HepG2 (cell line): Measurements from ENCODE around the gene DMRTB1. TPM values are rescaled to one million over a fixed set of nuclear protein-coding genes. Genes with fewer than 3 reads are reported as not detected.

Experiments
- ATAC-seq: fragments of 200-7000 bp; cut with Tn5 transposase; 3 replicates; pipeline ENCODE4 v1.9.1; 2020; ENCODE audit warnings: mild to moderate bottlenecking, moderate library complexity
- BruUV-seq: library from RNA; stranded (reverse); fragments of 400-500 nt; replicated peaks from 2 replicates; lab custom pipeline; 2021; lab: Mats Ljungman, UMichigan
- CTCF ChIA-PET: fragments of 300-600 bp; formaldehyde crosslinking; extraction: SDS; loops from one replicate; lab custom pipeline; 2021; ENCODE audit warnings: low total read pairs, inconsistent platforms, low intra/inter-chr PET ratio; lab: Yijun Ruan, JAX
- POLR2A ChIA-PET: fragments of 350-600 bp; sonication (Branson Sonifier 250); formaldehyde crosslinking; loops from one replicate; lab custom pipeline; 2020; ENCODE audit warnings: antibody characterized with exemption, inconsistent platforms; lab: Yijun Ruan, JAX
- DNase-seq: peaks from one replicate; pipeline ENCODE4 v3.0.0-alpha.2; 2015; ENCODE audit warnings: low spot score
- FAIRE-seq: peaks from 3 replicates; lab custom pipeline; 2011; peaks lifted over from hg19 to GRCh38; lab: Jason Lieb, UNC
- H2AFZ ChIP-seq: one replicate; pipeline ENCODE4 v1.6.1; 2011; ENCODE audit warnings: low read length, inconsistent platforms
- H3K27ac ChIP-seq: fragments of 300-600 bp; 3 replicates; pipeline ENCODE4 v1.8.0; 2011; ENCODE audit warnings: mixed run types, mild to moderate bottlenecking, mixed read lengths, low read length, inconsistent platforms; ENCODE audit not compliant: insufficient read depth; ENCODE audit errors: extremely low read length
- H3K27me3 ChIP-seq, 2 experiments: fragments of 200-600 bp in 1 of 2; 2 replicates in 1 of 2; 3 replicates in 1 of 2; pipeline versions ENCODE4 v1.6.0 to v1.8.0; 2011; ENCODE audit warnings: low read length in 2 of 2, mild to moderate bottlenecking in 2 of 2, moderate library complexity in 2 of 2, inconsistent platforms in 1 of 2; ENCODE audit not compliant: insufficient read depth in 2 of 2, control insufficient read depth in 1 of 2
- H3K36me3 ChIP-seq, 2 experiments: fragments of 200-600 bp in 1 of 2; replicated peaks in 1 of 2; 2 replicates in 1 of 2; 3 replicates in 1 of 2; pipeline versions ENCODE4 v1.5.1 to v1.8.0; 2011; ENCODE audit warnings: low read length in 2 of 2, inconsistent platforms in 1 of 2; ENCODE audit not compliant: insufficient read depth in 2 of 2, control insufficient read depth in 1 of 2
- H3K4me1 ChIP-seq: 2 replicates; pipeline ENCODE4 v1.5.1; 2012; ENCODE audit warnings: low read length, inconsistent platforms; ENCODE audit not compliant: insufficient read depth
- H3K4me2 ChIP-seq: 2 replicates; pipeline ENCODE4 v1.6.0; 2011; ENCODE audit warnings: low read depth, low read length, inconsistent platforms
- H3K4me3 ChIP-seq, 3 experiments: fragments of 200-600 bp in 1 of 3; sonication (generic), shearing (Covaris generic) in 1 of 3; replicated peaks in 1 of 3; 2 replicates each; pipeline ENCODE4 v1.5.1; 2011 to 2016; ENCODE audit warnings: low read length in 3 of 3, inconsistent platforms in 2 of 3, low read depth in 2 of 3, mild to moderate bottlenecking in 2 of 3, control low read depth in 1 of 3, mixed read lengths in 1 of 3; ENCODE audit not compliant: insufficient read depth in 1 of 3
- H3K79me2 ChIP-seq: one replicate; pipeline ENCODE4 v1.6.1; 2011; ENCODE audit warnings: low read length, inconsistent platforms; ENCODE audit not compliant: insufficient read depth
- H3K9ac ChIP-seq: 2 replicates; pipeline ENCODE4 v1.6.0; 2011; ENCODE audit warnings: mild to moderate bottlenecking, low read depth, low read length, inconsistent platforms; ENCODE audit not compliant: insufficient read depth
- H3K9me3 ChIP-seq: 2 replicates; pipeline ENCODE4 v1.5.1; 2012; ENCODE audit warnings: mild to moderate bottlenecking, low read length
- H4K20me1 ChIP-seq: 2 replicates; pipeline ENCODE4 v1.6.0; 2011; ENCODE audit warnings: inconsistent platforms, mild to moderate bottlenecking, low read length, moderate library complexity; ENCODE audit not compliant: insufficient read depth
- GABPA ChIP-seq, 2 experiments: IDR thresholded peaks; 2 replicates each; pipeline ENCODE4 v1.6.1; 2011 to 2016; ENCODE audit warnings: low read depth in 2 of 2, low read length in 1 of 2, missing biosample characterization in 1 of 2, missing genetic modification characterization in 1 of 2
- RARA ChIP-seq: IDR thresholded peaks from 2 replicates; pipeline ENCODE4 v1.6.1; 2016; ENCODE audit warnings: missing genetic modification reagents, missing compliant biosample characterization
- RFXANK ChIP-seq: IDR thresholded peaks from 2 replicates; pipeline ENCODE4 v1.6.1; 2016
- ZNF12 ChIP-seq: sonication (generic); formaldehyde crosslinking; IDR thresholded peaks from 2 replicates; pipeline ENCODE4 v1.5.0; 2020; ENCODE audit warnings: missing genetic modification reagents
- ZNF280B ChIP-seq: sonication (generic); formaldehyde crosslinking; IDR thresholded peaks from 2 replicates; pipeline ENCODE4 v1.5.0; 2020; ENCODE audit warnings: missing genetic modification reagents, mild to moderate bottlenecking, borderline replicate concordance
- WGBS: methylation state at CpG from one replicate; pipeline ENCODE4 v1.1.6; 2017; ENCODE audit warnings: low lambda C conversion rate; 5-methylcytosine and 5-hydroxymethylcytosine counted together
- in situ Hi-C: cut with HindIII; loops from 2 replicates; pipeline ENCODE4 v1.10.0; 2017; ENCODE audit warnings: low pct_unique_long_range_greater_than_20kb; ENCODE audit not compliant: extremely low pct_ligation_motif_present
- intact Hi-C: fragments of 100-400 bp; cut with micrococcal nuclease; formaldehyde crosslinking; loops from one replicate; pipeline ENCODE4 v1.10.0; 2022; ENCODE audit not compliant: unreplicated experiment
- polyA plus RNA-seq, 8 experiments: library from polyadenylated mRNA; depleted of rRNA in 3 of 8; stranded (reverse) in 7 of 8; unstranded in 1 of 8; fragments of >200 nt; fragmentation: Illumina TruSeq in 4 of 8; extraction: Trizol in 4 of 8; gene quantifications; 2 replicates each; pipeline versions ENCODE4 v1.2.1 to v1.2.3, GENCODE V29; 2011 to 2016; ENCODE audit warnings: low read depth in 4 of 8, missing spikeins in 1 of 8, mixed read lengths in 1 of 8; ENCODE audit not compliant: insufficient read depth in 1 of 8
- total RNA-seq, 5 experiments: library from RNA; depleted of rRNA; stranded (reverse); fragments of >200 nt; fragmentation: Illumina TruSeq; extraction: Trizol; gene quantifications; 2 replicates each; pipeline ENCODE4 v1.2.3, GENCODE V29; 2016; ENCODE audit warnings: low read depth in 1 of 5
- TF ChIP-seq, protein P1 (sequence below): sonication (generic); formaldehyde crosslinking; IDR thresholded peaks from 2 replicates; pipeline ENCODE4 v1.5.0; 2020; ENCODE audit warnings: mild to moderate bottlenecking, missing genetic modification reagents

Gene DMRTB1
- total and polyA plus RNA-seq, 2 of the 13 experiments (the other 11 are each of a cell fraction or from before 2014, with no cell fraction given), result not detected

- Histone ChIP-seq H4K20me1 (no peaks in the 10 kb centered on the region), H3K9ac (no peak overlapping the region), H3K79me2 (no peaks in the 10 kb centered on the region), H3K4me3 (no peak overlapping the region), H3K4me1 (no peaks in the 10 kb centered on the region), H3K27ac (no peak overlapping the region), H3K36me3 (no peaks in the 10 kb centered on the region), H3K4me2 (no peak overlapping the region), H3K27me3 (peaks cover 0 to 7% of the 10 kb centered on the region in 2 experiments; a peak in 1 of 5 replicates), H2AFZ (no peak overlapping the region), H3K9me3 (no peaks in the 10 kb centered on the region)
- no peak for DNase-seq
- WGBS, result 15% methylated on average over 3 of the region's 3 CpGs
- intact Hi-C loops (no loop called here), in situ Hi-C loops (no loop called here)
- no peak for ATAC-seq
- FAIRE-seq, result no peak
- TF ChIP-seq ZNF12 (CRISPR knock-in tag), result no peak
- TF ChIP-seq, protein P1, sequence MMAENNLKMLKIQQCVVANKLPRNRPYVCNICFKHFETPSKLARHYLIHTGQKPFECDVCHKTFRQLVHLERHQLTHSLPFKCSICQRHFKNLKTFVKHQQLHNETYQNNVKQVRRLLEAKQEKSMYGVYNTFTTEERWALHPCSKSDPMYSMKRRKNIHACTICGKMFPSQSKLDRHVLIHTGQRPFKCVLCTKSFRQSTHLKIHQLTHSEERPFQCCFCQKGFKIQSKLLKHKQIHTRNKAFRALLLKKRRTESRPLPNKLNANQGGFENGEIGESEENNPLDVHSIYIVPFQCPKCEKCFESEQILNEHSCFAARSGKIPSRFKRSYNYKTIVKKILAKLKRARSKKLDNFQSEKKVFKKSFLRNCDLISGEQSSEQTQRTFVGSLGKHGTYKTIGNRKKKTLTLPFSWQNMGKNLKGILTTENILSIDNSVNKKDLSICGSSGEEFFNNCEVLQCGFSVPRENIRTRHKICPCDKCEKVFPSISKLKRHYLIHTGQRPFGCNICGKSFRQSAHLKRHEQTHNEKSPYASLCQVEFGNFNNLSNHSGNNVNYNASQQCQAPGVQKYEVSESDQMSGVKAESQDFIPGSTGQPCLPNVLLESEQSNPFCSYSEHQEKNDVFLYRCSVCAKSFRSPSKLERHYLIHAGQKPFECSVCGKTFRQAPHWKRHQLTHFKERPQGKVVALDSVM, result no peak
- no peak for TF ChIP-seq RARA (CRISPR knock-in tag)
- CTCF ChIA-PET, result no interaction called here
- BruUV-seq, result no TSS peak
- POLR2A ChIA-PET, result no interaction called here
Observed at GRCh38 chr1:53449021-53449420, 10.2 kb upstream of the DMRTB1 start.

DNA sequence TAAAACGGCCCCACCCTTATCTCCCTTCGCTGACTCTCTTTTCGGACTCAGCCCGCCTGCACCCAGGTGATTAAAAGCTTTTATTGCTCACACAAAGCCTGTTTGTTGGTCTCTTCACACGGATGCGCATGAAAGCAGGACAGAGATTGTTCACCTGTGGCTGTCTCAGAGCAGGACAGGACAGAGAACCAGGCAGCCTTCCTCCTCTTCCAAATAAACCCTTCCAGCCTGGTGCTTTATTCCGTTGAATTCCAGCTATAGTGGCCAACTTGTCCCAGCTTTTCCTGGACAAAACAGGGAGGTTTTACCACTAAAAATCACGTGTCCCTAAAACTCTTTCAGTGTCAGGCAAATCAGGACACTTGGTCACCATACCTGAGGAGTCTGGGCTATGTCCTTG is 9.5 kb upstream of the DMRTB1 start:
- BruUV-seq, result no TSS peak
- no peaks in the 10 kb centered on the region for H3K9me3 ChIP-seq
- H4K20me1 ChIP-seq, result no peaks in the 10 kb centered on the region
- H3K36me3 ChIP-seq, result no peaks in the 10 kb centered on the region
- H3K27me3 ChIP-seq, result peaks cover 0 to 8% of the 10 kb centered on the region in 2 experiments; a peak in 1 of 5 replicates
- POLR2A ChIA-PET, result no interaction called here
- no peak for TF ChIP-seq GABPA (IDR thresholded peaks at IDR 0.05; ENCODE audit: low read depth, low read length)
- no peak for TF ChIP-seq GABPA (CRISPR knock-in tag; IDR thresholded peaks at IDR 0.05; ENCODE audit: low read depth)
- no peak for TF ChIP-seq ZNF280B (CRISPR knock-in tag)
- TF ChIP-seq RFXANK, result no peak
- H3K79me2 ChIP-seq, result no peaks in the 10 kb centered on the region
- intact Hi-C loops, result no loop called here
- H3K4me2 ChIP-seq, result no peak overlapping the region
- WGBS, result 23% methylated on average over 8 of the region's 8 CpGs
- DNase-seq (no peak), FAIRE-seq (no peak), ATAC-seq (no peak)
- no peak overlapping the region for H3K9ac ChIP-seq
- H3K4me1 ChIP-seq, result no peaks in the 10 kb centered on the region
- CTCF ChIA-PET, result no interaction called here
- H3K27ac ChIP-seq, result no peak overlapping the region
- H2AFZ ChIP-seq, result no peak overlapping the region
- no peak overlapping the region for H3K4me3 ChIP-seq
- in situ Hi-C loops, result no loop called here
